ENCODE results near the gene ZMYND19.

DNA sequence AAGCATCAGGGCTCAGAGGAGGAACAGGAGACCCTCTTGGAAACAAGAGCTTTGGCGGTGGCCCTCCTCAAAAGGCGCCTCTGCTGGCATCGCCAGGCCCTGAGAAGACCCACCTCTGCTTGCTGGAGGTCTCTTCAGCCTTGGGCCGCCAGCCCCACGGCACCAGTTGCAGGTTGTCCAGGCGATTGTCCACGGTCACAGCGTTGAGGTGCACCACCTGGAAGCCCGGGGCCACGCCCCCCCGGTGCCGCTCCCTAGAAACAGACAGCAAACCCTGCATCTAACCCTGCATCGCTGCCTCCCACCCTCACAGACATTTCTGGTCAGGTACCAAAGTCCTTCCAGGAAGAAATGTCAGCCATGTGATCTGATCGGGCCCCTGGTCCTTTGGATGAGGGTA is 3.5 kb downstream of the ZMYND19 start:
- TF ChIP-seq, protein P1, sequence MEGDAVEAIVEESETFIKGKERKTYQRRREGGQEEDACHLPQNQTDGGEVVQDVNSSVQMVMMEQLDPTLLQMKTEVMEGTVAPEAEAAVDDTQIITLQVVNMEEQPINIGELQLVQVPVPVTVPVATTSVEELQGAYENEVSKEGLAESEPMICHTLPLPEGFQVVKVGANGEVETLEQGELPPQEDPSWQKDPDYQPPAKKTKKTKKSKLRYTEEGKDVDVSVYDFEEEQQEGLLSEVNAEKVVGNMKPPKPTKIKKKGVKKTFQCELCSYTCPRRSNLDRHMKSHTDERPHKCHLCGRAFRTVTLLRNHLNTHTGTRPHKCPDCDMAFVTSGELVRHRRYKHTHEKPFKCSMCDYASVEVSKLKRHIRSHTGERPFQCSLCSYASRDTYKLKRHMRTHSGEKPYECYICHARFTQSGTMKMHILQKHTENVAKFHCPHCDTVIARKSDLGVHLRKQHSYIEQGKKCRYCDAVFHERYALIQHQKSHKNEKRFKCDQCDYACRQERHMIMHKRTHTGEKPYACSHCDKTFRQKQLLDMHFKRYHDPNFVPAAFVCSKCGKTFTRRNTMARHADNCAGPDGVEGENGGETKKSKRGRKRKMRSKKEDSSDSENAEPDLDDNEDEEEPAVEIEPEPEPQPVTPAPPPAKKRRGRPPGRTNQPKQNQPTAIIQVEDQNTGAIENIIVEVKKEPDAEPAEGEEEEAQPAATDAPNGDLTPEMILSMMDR (IDR thresholded peaks at IDR 0.05 in 4 of 5, conservative IDR thresholded peaks at IDR 0.05 in 1 of 5), result no peak
- TF ChIP-seq POLR2A (IDR thresholded peaks at IDR 0.05), result no peak
